HG03135 (cell line): Measurements from ENCODE around the gene BNIP1.

ENCODE experiments used
- ATAC-seq: cut with Tn5 transposase; IDR thresholded peaks from one replicate; pipeline ENCODE4 v1.9.1; 2021; ENCODE audit warnings: mild to moderate bottlenecking, moderate library complexity; ENCODE audit not compliant: unreplicated experiment

Gene BNIP1

DNA sequence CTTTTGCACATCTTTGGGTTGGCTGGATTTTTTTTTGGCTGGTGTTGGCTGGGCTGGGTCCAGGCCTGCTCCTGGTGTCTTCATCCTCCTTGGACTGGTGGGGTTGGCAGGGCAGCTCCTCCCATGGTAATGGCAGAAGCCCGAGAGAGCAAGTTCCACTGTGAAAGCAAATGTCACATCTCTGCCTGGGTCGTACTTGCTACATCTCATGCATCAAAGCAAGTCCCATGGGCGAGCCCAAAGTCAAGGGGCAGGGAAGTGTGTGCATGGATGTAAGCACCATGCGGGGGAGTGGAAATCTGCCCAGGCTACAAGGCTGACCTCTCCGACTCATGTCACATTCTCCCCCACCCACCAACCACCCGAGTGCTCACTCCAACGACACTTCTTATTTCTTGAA, 64.0 kb downstream of the BNIP1 start:
- no peak for ATAC-seq

DNA sequence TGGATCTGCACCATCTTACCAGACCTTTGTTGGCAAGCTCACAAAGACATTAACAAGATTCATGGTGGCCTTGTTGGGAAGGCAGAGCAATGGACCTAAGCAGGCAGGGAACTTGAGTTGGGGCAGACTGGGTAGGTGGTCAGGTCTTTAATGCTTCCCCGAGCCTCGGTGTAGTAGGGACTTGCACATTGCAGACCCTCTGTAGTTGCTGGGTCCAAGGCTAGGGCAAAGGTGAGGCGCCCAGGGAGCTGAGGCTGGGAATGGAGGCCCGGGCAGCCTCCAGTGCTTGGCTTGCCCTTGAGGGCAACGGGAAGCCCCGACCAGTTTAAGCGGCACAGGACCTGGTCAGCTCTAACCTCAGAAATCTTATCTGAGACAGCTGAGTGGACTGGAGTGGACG, 66.5 kb downstream of the BNIP1 start:
- ATAC-seq, result no peak

DNA sequence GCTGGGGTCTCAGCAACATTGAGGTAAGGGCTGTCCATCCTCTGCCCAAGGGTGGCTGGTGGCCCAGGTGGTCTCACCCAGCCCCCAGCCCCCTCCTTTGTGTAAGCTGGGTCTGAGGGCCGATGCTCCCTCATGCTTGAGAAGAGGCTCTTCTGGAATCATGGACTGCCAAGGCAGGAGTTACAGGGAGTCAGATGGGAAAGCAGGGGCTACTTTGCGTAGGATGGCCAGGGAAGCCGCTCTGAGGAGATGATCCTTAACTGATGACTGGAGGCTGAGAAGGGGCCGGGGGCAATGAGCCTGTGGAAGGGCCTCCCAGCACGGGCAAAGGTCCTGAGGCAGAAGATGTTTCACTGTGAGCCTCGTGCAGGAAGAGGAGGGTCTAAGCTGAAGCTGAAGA, 67.0 kb downstream of the BNIP1 start:
- no peak for ATAC-seq

DNA sequence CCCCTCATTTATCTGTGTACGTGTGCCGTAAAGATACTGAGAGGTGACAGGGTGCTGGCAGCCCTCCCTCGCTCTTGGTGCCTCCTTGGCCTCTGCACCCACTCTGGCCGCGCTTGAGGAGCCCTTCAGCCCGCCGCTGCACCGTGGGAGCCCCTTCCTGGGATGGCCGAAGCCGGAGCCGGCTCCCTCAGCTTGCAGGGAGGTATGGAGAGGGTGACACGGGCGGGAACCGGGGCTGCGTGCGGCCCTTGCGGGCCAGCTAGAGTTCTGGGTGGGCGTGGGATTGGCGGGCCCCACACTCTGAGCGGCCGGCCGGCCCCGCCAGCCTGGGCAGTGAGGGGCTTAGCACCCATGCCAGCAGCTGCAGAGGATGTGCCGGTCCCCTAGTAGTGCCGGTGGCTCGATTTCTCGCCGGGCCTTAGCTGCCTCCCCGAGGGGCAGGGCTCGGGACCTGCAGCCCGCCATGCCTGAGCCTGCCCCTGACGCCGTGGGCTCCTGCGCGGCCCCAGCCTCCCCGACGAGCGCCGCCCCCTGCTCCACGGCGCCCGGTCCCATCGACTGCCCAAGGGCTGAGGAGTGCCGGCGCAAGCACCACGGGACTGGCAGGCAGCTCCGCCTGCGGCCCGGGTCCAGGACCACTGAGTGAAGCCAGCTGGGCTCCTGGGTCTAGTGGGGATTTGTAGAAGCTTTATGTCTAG, 69.1 kb downstream of the BNIP1 start:
- ATAC-seq, result no peak
